ENCODE results near the gene IMMP2L.

GRCh38 chr7:111470998-111471397 is 91.3 kb downstream of the IMMP2L start:
- no peak for TF ChIP-seq HDGF (IDR thresholded peaks at IDR 0.05; ENCODE audit: borderline replicate concordance)
- no peak for TF ChIP-seq FOXM1 (IDR thresholded peaks at IDR 0.05; ENCODE audit: borderline replicate concordance)
- no peak for TF ChIP-seq SUZ12 (IDR thresholded peaks at IDR 0.05)
- no peak for TF ChIP-seq ELF4 (IDR thresholded peaks at IDR 0.05)
- no peak for TF ChIP-seq CTBP1 (IDR thresholded peaks at IDR 0.05; ENCODE audit: borderline replicate concordance)
- TF ChIP-seq NFRKB (IDR thresholded peaks at IDR 0.05), result no peak
